ENCODE measurements around the gene OR10Z1.

The OR10Z1 gene

DNA sequence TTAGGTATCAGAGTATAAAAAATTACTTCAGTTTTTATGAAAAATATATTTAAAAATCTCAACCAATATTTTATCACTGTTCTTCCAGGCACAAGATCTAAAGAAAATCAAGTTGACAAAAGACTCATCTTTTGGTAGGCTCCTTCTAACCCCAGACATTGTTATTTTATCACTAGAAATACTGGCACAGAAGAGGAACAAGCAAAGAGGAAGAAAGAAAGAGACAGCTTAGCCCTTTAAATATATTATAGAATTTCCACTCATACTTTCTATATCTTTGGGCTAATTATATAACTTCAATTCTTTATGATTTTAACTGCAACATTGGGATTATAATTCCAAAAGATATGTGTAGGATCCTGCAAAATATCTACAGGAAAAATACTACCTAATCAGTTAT, 49.0 kb downstream of the OR10Z1 start:
- Histone ChIP-seq H3K9ac (no peak overlapping the region), H3K4me1 (no peaks in the 10 kb centered on the region), H3K4me2 (ENCODE audit: low read length) (no peak overlapping the region), H3K36me3 (ENCODE audit: control insufficient read depth, insufficient read depth, low read length) (no peaks in the 10 kb centered on the region), H3K9me3 (ENCODE audit: control insufficient read depth, low read length) (no peaks in the 10 kb centered on the region), H3K4me3 (ENCODE audit: low read depth, low read length) (no peak overlapping the region), H3K27me3 (ENCODE audit: control insufficient read depth, insufficient read depth, low read length) (no peaks in the 10 kb centered on the region), H3K79me2 (no peaks in the 10 kb centered on the region), H3K27ac (no peak overlapping the region), H2AFZ (no peak overlapping the region)
- TF ChIP-seq, protein P1, sequence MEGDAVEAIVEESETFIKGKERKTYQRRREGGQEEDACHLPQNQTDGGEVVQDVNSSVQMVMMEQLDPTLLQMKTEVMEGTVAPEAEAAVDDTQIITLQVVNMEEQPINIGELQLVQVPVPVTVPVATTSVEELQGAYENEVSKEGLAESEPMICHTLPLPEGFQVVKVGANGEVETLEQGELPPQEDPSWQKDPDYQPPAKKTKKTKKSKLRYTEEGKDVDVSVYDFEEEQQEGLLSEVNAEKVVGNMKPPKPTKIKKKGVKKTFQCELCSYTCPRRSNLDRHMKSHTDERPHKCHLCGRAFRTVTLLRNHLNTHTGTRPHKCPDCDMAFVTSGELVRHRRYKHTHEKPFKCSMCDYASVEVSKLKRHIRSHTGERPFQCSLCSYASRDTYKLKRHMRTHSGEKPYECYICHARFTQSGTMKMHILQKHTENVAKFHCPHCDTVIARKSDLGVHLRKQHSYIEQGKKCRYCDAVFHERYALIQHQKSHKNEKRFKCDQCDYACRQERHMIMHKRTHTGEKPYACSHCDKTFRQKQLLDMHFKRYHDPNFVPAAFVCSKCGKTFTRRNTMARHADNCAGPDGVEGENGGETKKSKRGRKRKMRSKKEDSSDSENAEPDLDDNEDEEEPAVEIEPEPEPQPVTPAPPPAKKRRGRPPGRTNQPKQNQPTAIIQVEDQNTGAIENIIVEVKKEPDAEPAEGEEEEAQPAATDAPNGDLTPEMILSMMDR (IDR thresholded peaks at IDR 0.05), result no peak

DNA sequence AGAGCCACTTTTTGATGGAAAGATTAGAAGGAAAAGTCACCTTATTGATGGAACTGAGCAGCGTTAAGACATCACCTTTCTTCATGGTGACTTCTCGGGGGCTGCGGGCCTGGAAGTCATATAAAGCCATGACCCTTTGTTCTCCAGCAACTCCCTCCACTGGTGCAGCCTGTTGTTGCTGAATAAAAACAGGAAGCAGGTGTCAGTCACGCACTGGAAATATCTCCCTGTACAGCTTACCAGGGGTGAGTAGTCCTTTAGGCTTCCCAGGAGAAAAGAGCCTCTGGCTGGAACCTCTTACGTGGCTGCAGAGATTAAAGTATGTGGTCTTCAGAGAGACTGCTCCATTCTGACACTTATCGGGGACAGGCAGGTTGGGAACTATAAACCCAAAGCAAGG, 49.5 kb downstream of the OR10Z1 start:
- Histone ChIP-seq H3K9me3 (ENCODE audit: control insufficient read depth, low read length) (no peaks in the 10 kb centered on the region), H3K79me2 (no peaks in the 10 kb centered on the region), H3K9ac (no peak overlapping the region), H3K27me3 (ENCODE audit: control insufficient read depth, insufficient read depth, low read length) (no peaks in the 10 kb centered on the region), H3K4me1 (no peaks in the 10 kb centered on the region), H3K4me2 (ENCODE audit: low read length) (no peak overlapping the region), H2AFZ (no peak overlapping the region), H3K4me3 (ENCODE audit: low read depth, low read length) (no peak overlapping the region), H3K36me3 (ENCODE audit: control insufficient read depth, insufficient read depth, low read length) (no peaks in the 10 kb centered on the region), H3K27ac (no peak overlapping the region)
- TF ChIP-seq, protein P1 (IDR thresholded peaks at IDR 0.05), result no peak

Data from parathyroid adenoma (tissue), 2 donors.